WTC11 (cell line): Measurements from ENCODE around the gene SIGLEC1. TPM values are rescaled to one million over a fixed set of nuclear protein-coding genes. Genes with fewer than 3 reads are reported as not detected.

Experiments used
- ATAC-seq: fragments of 200-7000 bp; cut with Tn5 transposase; 2 replicates; pipeline ENCODE4 v1.10.0; 2021; ENCODE audit warnings: mild to moderate bottlenecking, moderate library complexity
- CTCF ChIA-PET: fragments of 300-600 bp; sonication (Branson Sonifier 250); formaldehyde crosslinking; loops from one replicate; lab custom pipeline; 2021; ENCODE audit warnings: antibody characterized with exemption; lab: Charles Lee
- POLR2A ChIA-PET: fragments of 350-600 bp; sonication (Branson Sonifier 250); formaldehyde crosslinking; loops from one replicate; lab custom pipeline; 2021; ENCODE audit warnings: antibody characterized with exemption; lab: Charles Lee
- DNase-seq: peaks from one replicate; pipeline ENCODE4 v3.0.0; 2021; ENCODE audit warnings: low spot score
- H3K27ac Mint-ChIP-seq: 2 replicates; pipeline ENCODE4 v1.8.0; 2021; ENCODE audit warnings: mixed read lengths
- H3K27me3 Mint-ChIP-seq: 2 replicates; pipeline ENCODE4 v1.8.0; 2021; ENCODE audit warnings: low read depth, mild to moderate bottlenecking, moderate library complexity, mixed read lengths
- H3K36me3 Mint-ChIP-seq: 2 replicates; pipeline ENCODE4 v1.8.0; 2021; ENCODE audit warnings: mixed read lengths
- H3K4me1 Mint-ChIP-seq: 2 replicates; pipeline ENCODE4 v1.8.0; 2022; ENCODE audit warnings: mixed read lengths
- H3K4me3 Mint-ChIP-seq: 2 replicates; pipeline ENCODE4 v1.8.0; 2021; ENCODE audit warnings: mild to moderate bottlenecking, moderate library complexity, mixed read lengths
- H3K9me3 Mint-ChIP-seq: 2 replicates; pipeline ENCODE4 v1.8.0; 2021; ENCODE audit warnings: mixed read lengths
- AFF4 ChIP-seq: sonication (generic); formaldehyde crosslinking; IDR thresholded peaks from 2 replicates; pipeline ENCODE4 v1.8.1; 2023; ENCODE audit warnings: mild to moderate bottlenecking, missing genetic modification reagents, borderline replicate concordance
- CBFB ChIP-seq: sonication (generic); formaldehyde crosslinking; IDR thresholded peaks from 2 replicates; pipeline ENCODE4 v1.8.1; 2022; ENCODE audit warnings: mild to moderate bottlenecking, low read depth, missing genetic modification reagents
- E2F5 ChIP-seq: sonication (generic); formaldehyde crosslinking; IDR thresholded peaks from 2 replicates; pipeline ENCODE4 v1.8.1; 2022; ENCODE audit warnings: mild to moderate bottlenecking, moderate library complexity, missing genetic modification reagents
- EMX1 ChIP-seq: fragments of 250-450 bp; sonication (Bioruptor Pico); IDR thresholded peaks from 2 replicates; pipeline ENCODE4 v1.8.0; 2021; ENCODE audit warnings: mild to moderate bottlenecking
- FOXK1 ChIP-seq: sonication (generic); formaldehyde crosslinking; IDR thresholded peaks from 2 replicates; pipeline ENCODE4 v1.8.0; 2022; ENCODE audit warnings: mild to moderate bottlenecking, moderate library complexity, missing genetic modification reagents
- GTF2I ChIP-seq: fragments of 250-450 bp; sonication (Bioruptor Pico); conservative IDR thresholded peaks from 2 replicates; pipeline ENCODE4 v1.4.0; 2021; ENCODE audit warnings: mild to moderate bottlenecking
- HMGXB4 ChIP-seq: sonication (generic); formaldehyde crosslinking; IDR thresholded peaks from 2 replicates; pipeline ENCODE4 v1.8.1; 2023; ENCODE audit warnings: mild to moderate bottlenecking, moderate library complexity, missing genetic modification reagents
- KAT7 ChIP-seq: sonication (generic); formaldehyde crosslinking; IDR thresholded peaks from 2 replicates; pipeline ENCODE4 v1.8.1; 2023; ENCODE audit warnings: missing genetic modification reagents, mild to moderate bottlenecking, borderline replicate concordance
- MLX ChIP-seq: sonication (generic); formaldehyde crosslinking; IDR thresholded peaks from 2 replicates; pipeline ENCODE4 v1.8.1; 2023; ENCODE audit warnings: mild to moderate bottlenecking, missing genetic modification reagents, moderate library complexity
- NFATC4 ChIP-seq: fragments of 250-450 bp; sonication (Bioruptor Pico); IDR thresholded peaks from 2 replicates; pipeline ENCODE4 v1.9.0; 2021; ENCODE audit warnings: mild to moderate bottlenecking
- NFYB ChIP-seq: sonication (generic); formaldehyde crosslinking; conservative IDR thresholded peaks from 2 replicates; pipeline ENCODE4 v1.8.0; 2022; ENCODE audit warnings: low read depth, missing genetic modification reagents
- PREB ChIP-seq: sonication (generic); formaldehyde crosslinking; IDR thresholded peaks from 2 replicates; pipeline ENCODE4 v1.8.1; 2022; ENCODE audit warnings: mild to moderate bottlenecking, missing genetic modification reagents, moderate library complexity, borderline replicate concordance
- PRRX2 ChIP-seq: fragments of 250-450 bp; sonication (Bioruptor Pico); IDR thresholded peaks from 2 replicates; pipeline ENCODE4 v1.8.0; 2021; ENCODE audit warnings: mild to moderate bottlenecking
- STAT6 ChIP-seq: sonication (generic); formaldehyde crosslinking; conservative IDR thresholded peaks from 2 replicates; pipeline ENCODE4 v1.8.1; 2023; ENCODE audit warnings: mild to moderate bottlenecking, low read depth, missing genetic modification reagents, moderate library complexity
- TCF7 ChIP-seq: sonication (generic); formaldehyde crosslinking; IDR thresholded peaks from 2 replicates; pipeline ENCODE4 v1.8.0; 2022; ENCODE audit warnings: mild to moderate bottlenecking, low read depth, missing genetic modification reagents, moderate library complexity
- USF1 ChIP-seq: sonication (generic); formaldehyde crosslinking; IDR thresholded peaks from 2 replicates; pipeline ENCODE4 v1.8.0; 2022; ENCODE audit warnings: mild to moderate bottlenecking, missing genetic modification reagents
- ZMAT4 ChIP-seq: fragments of 250-450 bp; sonication (Bioruptor Pico); IDR thresholded peaks from 2 replicates; pipeline ENCODE4 v1.9.0; 2021; ENCODE audit warnings: mild to moderate bottlenecking
- ZNF512 ChIP-seq: sonication (generic); formaldehyde crosslinking; IDR thresholded peaks from 2 replicates; pipeline ENCODE4 v1.8.1; 2022; ENCODE audit warnings: missing genetic modification reagents, borderline replicate concordance
- ZNF671 ChIP-seq: fragments of 250-450 bp; sonication (Bioruptor Pico); IDR thresholded peaks from 2 replicates; pipeline ENCODE4 v1.8.0; 2021; ENCODE audit warnings: mild to moderate bottlenecking
- total RNA-seq: library from RNA; stranded (reverse); gene quantifications from 3 replicates; pipeline ENCODE4 v1.2.3, GENCODE V29; 2021

The SIGLEC1 gene
- total RNA-seq, 1 experiment from 2014 or later = 0.04 TPM

- no peak overlapping the region for H3K27ac Mint-ChIP-seq
- CTCF ChIA-PET = interaction anchor here (0.9 to 6.4 kb wide), 16 partner anchors 9 to 103 kb away, joined by 3 to 106 read pairs (median 8); partner anchors contain the start of genes ADISSP, HSPA12B and SIGLEC1
Measured at GRCh38 chr20:3674995-3675900, 37.2 kb downstream of the SIGLEC1 start.

More at GRCh38 chr20:3674995-3675900, 37.2 kb downstream of the SIGLEC1 start:
- TF ChIP-seq PRRX2 (no peak), HMGXB4 (CRISPR knock-in tag) (no peak), EMX1 (no peak), ZNF512 (no peak), E2F5 (CRISPR knock-in tag) (no peak), ZNF671 (CRISPR knock-in tag) (no peak), TCF7 (no peak), NFATC4 (CRISPR knock-in tag) (no peak), MLX (CRISPR knock-in tag) (no peak), CBFB (no peak), ZMAT4 (CRISPR knock-in tag) (no peak), NFYB (CRISPR knock-in tag) (no peak), STAT6 (CRISPR knock-in tag) (no peak), FOXK1 (CRISPR knock-in tag) (no peak), AFF4 (CRISPR knock-in tag) (no peak), KAT7 (CRISPR knock-in tag) (no peak), USF1 (CRISPR knock-in tag) (no peak), GTF2I (CRISPR knock-in tag) (no peak), PREB (CRISPR knock-in tag) (no peak)
- Mint-ChIP-seq H3K36me3 (no peaks in the 10 kb centered on the region), H3K4me1 (peaks cover 23% of the 10 kb centered on the region), H3K9me3 (no peaks in the 10 kb centered on the region), H3K4me3 (no peak overlapping the region), H3K27me3 (peaks cover 40% of the 10 kb centered on the region)
- DNase-seq (no peak), ATAC-seq (no peak)
- POLR2A ChIA-PET = no interaction called here
